Left ventricle myocardium inferior (tissue), 1 donor: ENCODE data around the gene FAM20B. TPM values are rescaled to one million over a fixed set of nuclear protein-coding genes. Genes with fewer than 3 reads are reported as not detected.
"Not testable (repeated sequence)": the region's sequence is repeated elsewhere in the genome, so short reads cannot be mapped to it uniquely, and the experiment has no call there.

Source experiments
- DNase-seq: peaks from one replicate; pipeline ENCODE4 v3.0.0-alpha.2; 2020
- H3K27ac ChIP-seq: fragments of 200-600 bp; replicated peaks from 2 replicates; pipeline ENCODE4 v1.8.0; 2021
- H3K27me3 ChIP-seq: fragments of 200-600 bp; 2 replicates; pipeline ENCODE4 v1.8.0; 2021; ENCODE audit warnings: low read depth
- H3K36me3 ChIP-seq: fragments of 200-600 bp; 2 replicates; pipeline ENCODE4 v1.8.0; 2021
- H3K4me1 ChIP-seq: fragments of 200-600 bp; 2 replicates; pipeline ENCODE4 v1.8.0; 2021
- H3K4me3 ChIP-seq: fragments of 200-600 bp; 2 replicates; pipeline ENCODE4 v1.8.0; 2021; ENCODE audit warnings: mild to moderate bottlenecking, moderate library complexity
- H3K9me3 ChIP-seq: fragments of 200-600 bp; replicated peaks from 2 replicates; pipeline ENCODE4 v1.8.0; 2021
- CTCF ChIP-seq: fragments of 200-600 bp; IDR thresholded peaks from 2 replicates; pipeline ENCODE4 v1.8.0; 2021; ENCODE audit warnings: antibody characterized with exemption, mild to moderate bottlenecking, borderline replicate concordance
- intact Hi-C: fragments of 100-400 bp; cut with micrococcal nuclease; formaldehyde crosslinking; loops from one replicate; pipeline ENCODE4 v1.11.0; 2022
- total RNA-seq: library from RNA; stranded (reverse); fragmentation: NEBNext Ultra II Directional; extraction: Animal tissue kit (Norgen Biotek cat#: 25700); gene quantifications from one replicate; pipeline ENCODE4 v1.2.1, GENCODE V29; 2021
- donor health status: DM: no; HTN: yes; CAD: no; lungs with severe emphysema.

Gene FAM20B
- total RNA-seq, 1 donor from 2014 or later: 53.8 TPM

GRCh38 chr1:178998295-178998694 is 27.4 kb upstream of the FAM20B start:
- intact Hi-C loops: no loop called here
- H3K4me1 ChIP-seq: peaks cover 8% of the 10 kb centered on the region
- DNase-seq: no peak
- H3K27me3 ChIP-seq: no peaks in the 10 kb centered on the region
- no peaks in the 10 kb centered on the region for H3K36me3 ChIP-seq
- H3K4me3 ChIP-seq: no peak overlapping the region
- H3K27ac ChIP-seq: no peak overlapping the region
- TF ChIP-seq CTCF: no peak
- peaks cover 28% of the 10 kb centered on the region for H3K9me3 ChIP-seq

- Histone ChIP-seq H3K4me1 (peaks cover 8% of the 10 kb centered on the region), H3K36me3 (no peaks in the 10 kb centered on the region), H3K9me3 (peaks cover 27% of the 10 kb centered on the region), H3K27ac (no peak overlapping the region), H3K4me3 (no peak overlapping the region), H3K27me3 (no peaks in the 10 kb centered on the region)
- no peak for DNase-seq
- intact Hi-C loops: no loop called here
- no peak for TF ChIP-seq CTCF
These were observed 26.6 kb upstream of the FAM20B start for GRCh38 chr1:178999061-178999460.

- intact Hi-C loops: loop anchor here (5.0 to 10.0 kb wide), 2 partner anchors 189 to 467 kb away; no protein-coding TSS in a partner anchor
- Histone ChIP-seq H3K27me3 (no peaks in the 10 kb centered on the region), H3K4me1 (peaks cover 8% of the 10 kb centered on the region), H3K4me3 (no peak overlapping the region), H3K9me3 (peaks cover 4% of the 10 kb centered on the region), H3K36me3 (no peaks in the 10 kb centered on the region), H3K27ac (no peak overlapping the region)
- DNase-seq: no peak
- TF ChIP-seq CTCF: no peak
These were observed 24.2 kb upstream of the FAM20B start for GRCh38 chr1:179001451-179001850.

- intact Hi-C loops: loop anchor here (5.0 to 10.0 kb wide), 2 partner anchors 190 to 467 kb away; no protein-coding TSS in a partner anchor
- H3K4me1 ChIP-seq, H3K27ac ChIP-seq, H3K4me3 ChIP-seq, H3K36me3 ChIP-seq, H3K27me3 ChIP-seq, H3K9me3 ChIP-seq, DNase-seq: not testable (repeated sequence)
These were observed 23.6 kb upstream of the FAM20B start for GRCh38 chr1:179002064-179002463.

GRCh38 chr1:179002552-179003345 is 22.9 kb upstream of the FAM20B start:
- peak; percentile 77 for DNase-seq
- Histone ChIP-seq H3K4me1 (peaks cover 8% of the 10 kb centered on the region), H3K9me3 (no peaks in the 10 kb centered on the region), H3K27ac (no peak overlapping the region), H3K4me3 (peak overlapping the region; percentile 22), H3K36me3 (no peaks in the 10 kb centered on the region), H3K27me3 (no peaks in the 10 kb centered on the region)
- intact Hi-C loops: loop anchor here (5.0 to 10.0 kb wide), 2 partner anchors 190 to 468 kb away; no protein-coding TSS in a partner anchor
- TF ChIP-seq CTCF: peak; percentile 97

- Histone ChIP-seq H3K36me3 (no peaks in the 10 kb centered on the region), H3K27ac (no peak overlapping the region), H3K4me3 (no peak overlapping the region), H3K4me1 (peaks cover 9% of the 10 kb centered on the region), H3K9me3 (no peaks in the 10 kb centered on the region), H3K27me3 (no peaks in the 10 kb centered on the region)
- no peak for TF ChIP-seq CTCF
- intact Hi-C loops: loop anchor here (5.0 to 10.0 kb wide), 2 partner anchors 191 to 469 kb away; no protein-coding TSS in a partner anchor
- no peak for DNase-seq
These were observed 22.1 kb upstream of the FAM20B start for GRCh38 chr1:179003512-179004066.
